PFSK-1 (cell line): ENCODE measurements around the gene SLC44A3.

Source experiments
- FOXP2 ChIP-seq: optimal IDR thresholded peaks from 2 replicates; pipeline ENCODE3; 2011; ENCODE audit warnings: borderline replicate concordance, control low read depth, inconsistent platforms; ENCODE audit not compliant: insufficient read depth; ENCODE audit errors: extremely low read length, extremely low read depth
- POLR2AphosphoS5 ChIP-seq: IDR thresholded peaks from 2 replicates; pipeline ENCODE4 v1.6.1; 2012; ENCODE audit warnings: low read depth, mild to moderate bottlenecking, control low read depth, low read length, moderate library complexity
- SIN3A ChIP-seq: IDR thresholded peaks from 2 replicates; pipeline ENCODE4 v1.6.1; 2012; ENCODE audit warnings: mild to moderate bottlenecking, low read length, moderate library complexity, borderline replicate concordance; ENCODE audit not compliant: insufficient read depth
- TAF1 ChIP-seq: IDR thresholded peaks from 2 replicates; pipeline ENCODE4 v1.6.1; 2012; ENCODE audit warnings: low read length, control low read depth, borderline replicate concordance; ENCODE audit not compliant: insufficient read depth
- TF ChIP-seq, protein P1 (sequence below), 2 experiments: IDR thresholded peaks; 2 replicates each; pipeline versions ENCODE4 v1.6.1 to v1.8.0; 2011 to 2012; ENCODE audit warnings: low read depth in 2 of 2, low read length in 2 of 2, control low read depth in 1 of 2, inconsistent platforms in 1 of 2, mild to moderate bottlenecking in 1 of 2, moderate library complexity in 1 of 2; ENCODE audit not compliant: insufficient read depth in 1 of 2

DNA sequence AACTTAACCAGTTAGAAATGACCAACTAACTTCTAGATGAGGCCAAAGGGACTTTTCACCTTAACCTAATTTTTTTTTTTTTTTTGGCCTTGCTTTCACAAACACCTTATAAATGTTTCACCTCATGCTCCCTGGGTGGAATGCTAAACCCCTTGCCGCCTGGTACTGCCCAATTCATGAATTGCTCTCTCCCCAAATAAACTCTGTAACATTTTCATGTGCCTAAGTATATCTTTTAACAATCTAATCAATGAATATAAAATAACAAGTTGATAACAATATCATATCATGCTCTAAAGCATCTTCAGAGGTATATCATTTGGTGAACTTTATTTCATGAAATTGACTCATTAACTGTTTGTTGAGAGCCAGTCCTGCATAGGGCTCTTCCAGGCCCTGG, 117.7 kb downstream of the SLC44A3 start:
- TF ChIP-seq, protein P1, sequence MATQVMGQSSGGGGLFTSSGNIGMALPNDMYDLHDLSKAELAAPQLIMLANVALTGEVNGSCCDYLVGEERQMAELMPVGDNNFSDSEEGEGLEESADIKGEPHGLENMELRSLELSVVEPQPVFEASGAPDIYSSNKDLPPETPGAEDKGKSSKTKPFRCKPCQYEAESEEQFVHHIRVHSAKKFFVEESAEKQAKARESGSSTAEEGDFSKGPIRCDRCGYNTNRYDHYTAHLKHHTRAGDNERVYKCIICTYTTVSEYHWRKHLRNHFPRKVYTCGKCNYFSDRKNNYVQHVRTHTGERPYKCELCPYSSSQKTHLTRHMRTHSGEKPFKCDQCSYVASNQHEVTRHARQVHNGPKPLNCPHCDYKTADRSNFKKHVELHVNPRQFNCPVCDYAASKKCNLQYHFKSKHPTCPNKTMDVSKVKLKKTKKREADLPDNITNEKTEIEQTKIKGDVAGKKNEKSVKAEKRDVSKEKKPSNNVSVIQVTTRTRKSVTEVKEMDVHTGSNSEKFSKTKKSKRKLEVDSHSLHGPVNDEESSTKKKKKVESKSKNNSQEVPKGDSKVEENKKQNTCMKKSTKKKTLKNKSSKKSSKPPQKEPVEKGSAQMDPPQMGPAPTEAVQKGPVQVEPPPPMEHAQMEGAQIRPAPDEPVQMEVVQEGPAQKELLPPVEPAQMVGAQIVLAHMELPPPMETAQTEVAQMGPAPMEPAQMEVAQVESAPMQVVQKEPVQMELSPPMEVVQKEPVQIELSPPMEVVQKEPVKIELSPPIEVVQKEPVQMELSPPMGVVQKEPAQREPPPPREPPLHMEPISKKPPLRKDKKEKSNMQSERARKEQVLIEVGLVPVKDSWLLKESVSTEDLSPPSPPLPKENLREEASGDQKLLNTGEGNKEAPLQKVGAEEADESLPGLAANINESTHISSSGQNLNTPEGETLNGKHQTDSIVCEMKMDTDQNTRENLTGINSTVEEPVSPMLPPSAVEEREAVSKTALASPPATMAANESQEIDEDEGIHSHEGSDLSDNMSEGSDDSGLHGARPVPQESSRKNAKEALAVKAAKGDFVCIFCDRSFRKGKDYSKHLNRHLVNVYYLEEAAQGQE (IDR thresholded peaks at IDR 0.05; ENCODE audit: insufficient read depth in 1 of 2, low read depth in 2 of 2, low read length in 2 of 2) = no peak
- TF ChIP-seq POLR2AphosphoS5 (no peak), FOXP2 (no peak), SIN3A (no peak), TAF1 (no peak)
